Measurements from ENCODE around the gene TSPAN9. TPM values are rescaled to one million over a fixed set of nuclear protein-coding genes. Genes with fewer than 3 reads are reported as not detected.

The TSPAN9 gene
- total and polyA plus RNA-seq, 9 of the 15 experiments (the other 6 are each of a cell fraction or from before 2014, with no cell fraction given): 0.23 to 2.1 (median 0.60) TPM; not detected in 2

- H2AFZ ChIP-seq (ENCODE audit: low read depth, low read length): no peak overlapping the region
- in situ Hi-C loops (cut with MboI) (no loop called here), intact Hi-C loops (cut with micrococcal nuclease) (no loop called here)
- peaks cover 0 to 24% of the 10 kb centered on the region in 2 experiments; a peak in 1 of 5 replicates for H3K27me3 ChIP-seq (ENCODE audit: control insufficient read depth in 2 of 2, insufficient read depth in 2 of 2, low read length in 2 of 2)
- H3K9ac ChIP-seq (ENCODE audit: insufficient read depth in 1 of 2, low read depth in 2 of 2, low read length in 2 of 2): no peak overlapping the region
- FAIRE-seq: no peak
- no peaks in the 10 kb centered on the region for H3K4me1 ChIP-seq (replicated peaks in 1 of 2; ENCODE audit: control insufficient read depth in 2 of 2, insufficient read depth in 2 of 2, low read length in 2 of 2)
- no peak overlapping the region for H3K27ac ChIP-seq (ENCODE audit: extremely low read depth, low read depth, low read length)
- no peak overlapping the region for H3K4me2 ChIP-seq (ENCODE audit: insufficient read depth, low read length)
- H3K9me1 ChIP-seq (ENCODE audit: control insufficient read depth, insufficient read depth, low read length): no peaks in the 10 kb centered on the region
- 0% methylated on average over 1 of the region's 2 CpGs for WGBS (ENCODE audit: insufficient coverage, low coverage, missing lambda C conversion rate)
- no TSS peak for BruUV-seq (replicated peaks)
- H3K36me3 ChIP-seq (ENCODE audit: control insufficient read depth, insufficient read depth, low read length): no peaks in the 10 kb centered on the region
- ChIA-PET CTCF (ENCODE audit: low intra/inter-chr PET ratio) (no interaction called here), POLR2A (interaction anchor here (1.0 kb wide), 1 partner anchor 130 kb away, joined by 3 read pairs; no protein-coding TSS in a partner anchor)
- H3K9me3 ChIP-seq (replicated peaks; ENCODE audit: control insufficient read depth, insufficient read depth, low read depth, low read length): no peaks in the 10 kb centered on the region
- TF ChIP-seq BCOR (IDR thresholded peaks at IDR 0.05) (no peak), ERF (CRISPR knock-in tag; IDR thresholded peaks at IDR 0.05) (no peak), MTF1 (CRISPR knock-in tag; IDR thresholded peaks at IDR 0.05; ENCODE audit: borderline replicate concordance) (no peak), PHF8 (IDR thresholded peaks at IDR 0.05; ENCODE audit: borderline replicate concordance, low read length) (no peak)
- ATAC-seq: no peak
- peaks cover 7% of the 10 kb centered on the region; the same call in 1 of the 2 replicates for H4K20me1 ChIP-seq (replicated peaks; ENCODE audit: control insufficient read depth, insufficient read depth, low read length)
- DNase-seq (ENCODE audit: extremely low read depth in 1 of 4, low spot score in 3 of 4): no peak
- no peak overlapping the region for H3K4me3 ChIP-seq
- H3K79me2 ChIP-seq (ENCODE audit: control insufficient read depth, insufficient read depth, low read length): no peaks in the 10 kb centered on the region
Measured at GRCh38 chr12:3189282-3189681, 112.1 kb downstream of the TSPAN9 start.

GRCh38 chr12:3190101-3190500 is 112.9 kb downstream of the TSPAN9 start:
- Histone ChIP-seq H3K36me3 (ENCODE audit: control insufficient read depth, insufficient read depth, low read length) (no peaks in the 10 kb centered on the region), H3K27ac (ENCODE audit: extremely low read depth, low read depth, low read length) (no peak overlapping the region), H3K4me1 (replicated peaks in 1 of 2; ENCODE audit: control insufficient read depth in 2 of 2, insufficient read depth in 2 of 2, low read length in 2 of 2) (no peaks in the 10 kb centered on the region), H3K79me2 (ENCODE audit: control insufficient read depth, insufficient read depth, low read length) (no peaks in the 10 kb centered on the region), H3K9me3 (replicated peaks; ENCODE audit: control insufficient read depth, insufficient read depth, low read depth, low read length) (no peaks in the 10 kb centered on the region), H3K4me2 (ENCODE audit: insufficient read depth, low read length) (no peak overlapping the region), H3K4me3 (no peak overlapping the region), H3K9me1 (ENCODE audit: control insufficient read depth, insufficient read depth, low read length) (no peaks in the 10 kb centered on the region), H3K9ac (ENCODE audit: insufficient read depth in 1 of 2, low read depth in 2 of 2, low read length in 2 of 2) (no peak overlapping the region), H3K27me3 (ENCODE audit: control insufficient read depth in 2 of 2, insufficient read depth in 2 of 2, low read length in 2 of 2) (peaks cover 0 to 22% of the 10 kb centered on the region in 2 experiments; a peak in 1 of 5 replicates), H4K20me1 (replicated peaks; ENCODE audit: control insufficient read depth, insufficient read depth, low read length) (peaks cover 7% of the 10 kb centered on the region), H2AFZ (ENCODE audit: low read depth, low read length) (no peak overlapping the region)
- no TSS peak for BruUV-seq (replicated peaks)
- no peak; the same call in 2 of the 3 replicates for ATAC-seq
- 0% methylated on average over 9 of the region's 9 CpGs for WGBS (ENCODE audit: insufficient coverage, low coverage, missing lambda C conversion rate)
- CTCF ChIA-PET (ENCODE audit: low intra/inter-chr PET ratio): no interaction called here
- POLR2A ChIA-PET: no interaction called here
- in situ Hi-C loops (cut with MboI) (no loop called here), intact Hi-C loops (cut with micrococcal nuclease) (no loop called here)
- no peak for FAIRE-seq
- DNase-seq (ENCODE audit: extremely low read depth in 1 of 4, low spot score in 3 of 4): peak in 1 of 4 experiments; percentile 7
- no peak for TF ChIP-seq TCF7 (IDR thresholded peaks at IDR 0.05; ENCODE audit: borderline replicate concordance)
- peak; percentile 78 for TF ChIP-seq TCF3 (CRISPR knock-in tag; IDR thresholded peaks at IDR 0.05)
- peak; percentile 62; the same call in 1 of the 2 replicates for TF ChIP-seq ARID1B (IDR thresholded peaks at IDR 0.05)
- no peak for TF ChIP-seq HIVEP1 (CRISPR knock-in tag; IDR thresholded peaks at IDR 0.05)
- TF ChIP-seq NBN (IDR thresholded peaks at IDR 0.05; ENCODE audit: low read depth): no peak
- TF ChIP-seq HBP1 (CRISPR knock-in tag; IDR thresholded peaks at IDR 0.05): no peak
- no peak for TF ChIP-seq JUND (IDR thresholded peaks at IDR 0.05; ENCODE audit: borderline replicate concordance, low read depth, low read length)
- TF ChIP-seq JUND (tag; IDR thresholded peaks at IDR 0.05; ENCODE audit: borderline replicate concordance, low read depth, low read length): no peak
- peak; percentile 63 for TF ChIP-seq TAL1 (IDR thresholded peaks at IDR 0.05)
- TF ChIP-seq U2AF1 (optimal IDR thresholded peaks at IDR 0.05; ENCODE audit: low read depth, low read length): no peak
- peak; percentile 40; the same call in 1 of the 2 replicates for TF ChIP-seq CBFA2T3 (IDR thresholded peaks at IDR 0.05)
- TF ChIP-seq KDM1A (IDR thresholded peaks at IDR 0.05): no peak
- TF ChIP-seq ZNF347 (CRISPR knock-in tag; IDR thresholded peaks at IDR 0.05; ENCODE audit: low read depth): no peak
- TF ChIP-seq TEAD4 (IDR thresholded peaks at IDR 0.05; ENCODE audit: low read length): peak; percentile 42
- no peak for TF ChIP-seq TEAD4 (CRISPR knock-in tag; IDR thresholded peaks at IDR 0.05; ENCODE audit: borderline replicate concordance)

All from K562 (cell line).